Stimulated activated naive CD8-positive, alpha-beta T cell treated with anti-CD3 and anti-CD28 coated beads, Interleukin-15, Interleukin-2, amounts not matched to agents 100 U/mL and 50 U/mL, for 24 hours (primary cell): ENCODE data around the gene GPR4.

Experiments used
- ATAC-seq: fragments of 150-1000 bp; cut with Tn5 transposase; one replicate; pipeline ENCODE4 v1.10.0; 2021
- DNase-seq: peaks from one replicate; pipeline ENCODE4 v3.0.0; 2021

Gene GPR4

GRCh38 chr19:45547965-45548609 is 53.9 kb downstream of the GPR4 start:
- DNase-seq, result no peak
- ATAC-seq, result no peak

- ATAC-seq, result no peak
- no peak for DNase-seq
These were observed 54.7 kb downstream of the GPR4 start for GRCh38 chr19:45547211-45547770.

- DNase-seq, result no peak
- ATAC-seq, result no peak
These were observed 59.8 kb downstream of the GPR4 start for GRCh38 chr19:45542234-45542668.
